Cardiac muscle cell (in vitro differentiated cells and primary cell): ENCODE data around the gene OR4D2. TPM values are rescaled to one million over a fixed set of nuclear protein-coding genes. Genes with fewer than 3 reads are reported as not detected.

Experiments used
- DNase-seq, 2 donors: peaks; one replicate each; pipeline versions ENCODE4 v3.0.0 to v3.0.0-alpha.2; 2010 to 2017; ENCODE audit warnings: low read depth in 1 of 2, low spot score in 1 of 2
- H3K27ac ChIP-seq: fragments of 200-600 bp; sonication (generic); 2 replicates; pipeline ENCODE4 v1.5.1; 2016
- H3K27me3 ChIP-seq: fragments of 200-600 bp; sonication (generic); 2 replicates; pipeline ENCODE4 v1.6.0; 2016; ENCODE audit warnings: control low read depth
- H3K36me3 ChIP-seq: fragments of 200-600 bp; sonication (generic); 2 replicates; pipeline ENCODE4 v1.5.1; 2016; ENCODE audit warnings: control low read depth
- H3K4me1 ChIP-seq: fragments of 200-600 bp; sonication (generic); 2 replicates; pipeline ENCODE4 v1.8.1; 2017; ENCODE audit warnings: low read depth, mild to moderate bottlenecking, mixed run types
- H3K4me3 ChIP-seq: fragments of 200-600 bp; sonication (generic); 2 replicates; pipeline ENCODE4 v1.5.1; 2016; ENCODE audit warnings: mild to moderate bottlenecking
- H3K9me3 ChIP-seq: fragments of 200-600 bp; sonication (generic); 2 replicates; pipeline ENCODE4 v1.5.1; 2017; ENCODE audit warnings: low read depth, mild to moderate bottlenecking, control low read depth
- polyA plus RNA-seq: library from polyadenylated mRNA; unstranded; fragments of >200 nt; fragmentation: Nextera tagmentation; extraction: Ambion mirVana; gene quantifications from 2 replicates; pipeline ENCODE4 v1.2.1, GENCODE V29; 2016
- total RNA-seq: library from RNA; depleted of rRNA; stranded (reverse); fragments of >200 nt; gene quantifications from 2 replicates; pipeline ENCODE4 v1.2.3, GENCODE V29; 2016
- TF ChIP-seq, protein P1 (sequence below): IDR thresholded peaks from 2 replicates; pipeline ENCODE4 v1.5.1; 2012; ENCODE audit warnings: low read depth, mild to moderate bottlenecking, low read length

OR4D2 gene
- total and polyA plus RNA-seq, 2 experiments from 2014 or later: not detected

DNA sequence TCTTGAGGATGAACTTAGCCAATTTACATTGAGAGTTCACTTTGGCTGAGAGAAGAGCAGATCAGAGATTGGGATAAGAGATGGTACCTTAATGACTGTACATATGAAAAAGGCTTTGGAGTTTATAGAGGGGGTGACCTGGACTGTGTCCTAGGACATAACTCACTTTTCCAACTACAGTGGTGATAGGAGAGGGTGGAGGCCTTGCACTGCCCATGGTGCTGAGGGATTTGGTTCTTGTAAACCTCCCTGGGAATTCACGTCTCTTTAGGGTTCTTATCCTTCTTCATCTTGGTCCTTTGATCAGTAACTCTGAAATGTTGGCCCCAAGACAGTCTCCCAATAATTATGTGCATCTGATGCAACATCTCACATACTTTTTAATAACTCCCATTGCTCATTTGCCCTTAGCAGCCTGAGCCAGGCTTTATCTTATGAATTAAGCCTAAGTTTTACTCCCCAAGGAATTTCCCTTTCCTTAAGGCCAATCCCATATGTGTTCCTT lies 18.8 kb upstream of the OR4D2 start, which contains the start of gene OR4D1:
Gene OR4D1 (plus strand): TSS at position 455 of the 505 bp plus-strand sequence. CDS start 6,770 bp downstream, outside the sequence.
- TF ChIP-seq, protein P1, sequence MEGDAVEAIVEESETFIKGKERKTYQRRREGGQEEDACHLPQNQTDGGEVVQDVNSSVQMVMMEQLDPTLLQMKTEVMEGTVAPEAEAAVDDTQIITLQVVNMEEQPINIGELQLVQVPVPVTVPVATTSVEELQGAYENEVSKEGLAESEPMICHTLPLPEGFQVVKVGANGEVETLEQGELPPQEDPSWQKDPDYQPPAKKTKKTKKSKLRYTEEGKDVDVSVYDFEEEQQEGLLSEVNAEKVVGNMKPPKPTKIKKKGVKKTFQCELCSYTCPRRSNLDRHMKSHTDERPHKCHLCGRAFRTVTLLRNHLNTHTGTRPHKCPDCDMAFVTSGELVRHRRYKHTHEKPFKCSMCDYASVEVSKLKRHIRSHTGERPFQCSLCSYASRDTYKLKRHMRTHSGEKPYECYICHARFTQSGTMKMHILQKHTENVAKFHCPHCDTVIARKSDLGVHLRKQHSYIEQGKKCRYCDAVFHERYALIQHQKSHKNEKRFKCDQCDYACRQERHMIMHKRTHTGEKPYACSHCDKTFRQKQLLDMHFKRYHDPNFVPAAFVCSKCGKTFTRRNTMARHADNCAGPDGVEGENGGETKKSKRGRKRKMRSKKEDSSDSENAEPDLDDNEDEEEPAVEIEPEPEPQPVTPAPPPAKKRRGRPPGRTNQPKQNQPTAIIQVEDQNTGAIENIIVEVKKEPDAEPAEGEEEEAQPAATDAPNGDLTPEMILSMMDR: no peak
- Histone ChIP-seq H3K4me3 (no peak within 1 kb of the TSS), H3K27ac (no peak within 1 kb of the TSS), H3K4me1 (no peaks in the 10 kb centered on the region), H3K27me3 (peaks cover 48% of the 10 kb centered on the region), H3K36me3 (no peaks in the 10 kb centered on the region), H3K9me3 (no peaks in the 10 kb centered on the region)
- no peak for DNase-seq

DNA sequence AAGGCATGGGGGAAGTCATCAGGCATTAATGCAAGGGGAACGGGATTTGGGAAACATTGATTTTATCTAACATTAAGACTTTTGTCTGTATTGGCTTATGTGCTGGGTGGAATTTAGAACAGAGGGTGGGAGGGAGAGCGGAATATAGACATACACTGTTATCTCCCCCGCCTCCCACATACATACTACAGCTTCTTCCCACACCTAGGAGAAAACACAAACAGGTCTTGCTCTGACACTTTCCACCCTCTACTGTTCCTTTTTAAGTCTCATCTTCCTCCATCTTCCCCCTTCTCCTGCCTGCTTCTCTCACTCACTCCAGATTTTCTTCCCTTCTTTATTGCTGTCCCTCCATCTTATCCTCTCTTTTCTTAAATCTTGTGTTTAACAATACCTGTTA lies 18.2 kb upstream of the OR4D2 start:
- H3K27ac ChIP-seq: no peak overlapping the region
- no peaks in the 10 kb centered on the region for H3K36me3 ChIP-seq
- no peak for DNase-seq
- peaks cover 55% of the 10 kb centered on the region for H3K27me3 ChIP-seq
- H3K4me3 ChIP-seq: no peak overlapping the region
- TF ChIP-seq, protein P1: no peak
- no peaks in the 10 kb centered on the region for H3K4me1 ChIP-seq
- no peaks in the 10 kb centered on the region for H3K9me3 ChIP-seq

DNA sequence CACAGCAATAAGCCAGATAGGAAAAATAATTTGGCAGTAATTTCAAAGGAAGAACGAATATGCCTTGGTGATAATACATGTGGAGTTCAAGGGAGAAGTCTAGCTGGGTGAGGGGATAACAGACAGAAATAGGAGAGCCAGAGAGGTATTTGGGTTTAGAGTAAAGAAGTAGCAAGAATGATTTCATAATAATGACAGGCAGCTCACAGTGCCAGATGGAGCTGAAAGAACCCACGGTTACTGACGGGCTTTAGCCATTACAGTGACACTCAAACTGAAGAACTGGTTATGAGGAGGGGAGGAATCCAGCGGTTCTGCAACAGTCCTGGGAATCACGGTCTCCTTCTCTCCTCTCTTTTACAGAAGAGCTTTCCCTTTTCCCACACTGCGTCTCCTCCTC lies 16.4 kb upstream of the OR4D2 start:
- TF ChIP-seq, protein P1: no peak
- Histone ChIP-seq H3K9me3 (no peaks in the 10 kb centered on the region), H3K4me1 (no peaks in the 10 kb centered on the region), H3K27me3 (peaks cover 71% of the 10 kb centered on the region), H3K27ac (no peak overlapping the region), H3K4me3 (no peak overlapping the region), H3K36me3 (no peaks in the 10 kb centered on the region)
- no peak for DNase-seq

DNA sequence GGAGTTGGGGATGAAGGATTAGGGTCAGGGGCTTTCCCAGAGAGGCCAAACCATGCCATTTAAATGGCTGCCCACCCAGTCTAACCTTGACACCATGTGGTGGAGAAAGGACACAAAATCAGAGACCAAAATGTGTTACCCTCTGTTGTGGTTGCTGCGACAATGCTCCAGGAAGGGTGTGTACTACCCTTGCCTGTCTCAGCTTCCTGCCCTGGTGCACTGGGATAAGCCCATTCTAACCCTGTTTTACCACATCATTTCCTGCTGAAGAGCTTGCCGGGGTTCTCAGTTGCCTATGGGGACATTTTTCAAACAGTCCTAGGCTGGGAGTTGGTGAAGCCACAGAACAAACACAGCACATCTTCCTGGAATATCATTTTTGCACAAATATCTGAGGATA lies 13.7 kb upstream of the OR4D2 start:
- H3K4me3 ChIP-seq: no peak overlapping the region
- H3K4me1 ChIP-seq: no peaks in the 10 kb centered on the region
- H3K27me3 ChIP-seq: peaks cover 97% of the 10 kb centered on the region

DNA sequence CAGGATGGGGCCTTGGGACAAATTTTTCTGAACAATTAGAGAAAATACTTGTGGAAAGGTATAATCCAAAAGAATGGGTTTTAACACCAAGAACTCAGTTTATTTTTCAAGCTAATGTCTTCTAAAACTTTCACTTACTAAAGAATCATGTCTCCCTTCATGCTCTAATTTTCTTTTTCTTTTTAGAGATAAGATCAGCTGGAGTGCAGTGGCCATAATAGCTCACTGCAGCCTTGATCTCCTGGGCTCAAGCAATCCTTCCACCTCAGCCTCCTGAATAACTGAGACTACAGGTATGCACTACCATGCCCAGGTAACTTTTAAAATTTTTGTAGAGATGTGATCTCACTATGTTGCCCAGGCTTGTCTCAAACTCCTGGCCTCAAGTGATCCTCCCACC lies 13.1 kb upstream of the OR4D2 start:
- Histone ChIP-seq H3K4me3 (no peak overlapping the region), H3K4me1 (no peaks in the 10 kb centered on the region), H3K36me3 (no peaks in the 10 kb centered on the region), H3K27ac (no peak overlapping the region), H3K27me3 (peaks cover 97% of the 10 kb centered on the region), H3K9me3 (no peaks in the 10 kb centered on the region)
- DNase-seq: no peak
- TF ChIP-seq, protein P1: no peak

More for the DNA sequence above, 13.7 kb upstream of the OR4D2 start:
- Histone ChIP-seq H3K36me3 (no peaks in the 10 kb centered on the region), H3K9me3 (no peaks in the 10 kb centered on the region), H3K27ac (no peak overlapping the region)
- DNase-seq: no peak
- TF ChIP-seq, protein P1: no peak
